ENCODE results near the gene NACA2.
"Not testable (repeated sequence)": the region's sequence is repeated elsewhere in the genome, so short reads cannot be mapped to it uniquely, and the experiment has no call there.

Gene NACA2

DNA sequence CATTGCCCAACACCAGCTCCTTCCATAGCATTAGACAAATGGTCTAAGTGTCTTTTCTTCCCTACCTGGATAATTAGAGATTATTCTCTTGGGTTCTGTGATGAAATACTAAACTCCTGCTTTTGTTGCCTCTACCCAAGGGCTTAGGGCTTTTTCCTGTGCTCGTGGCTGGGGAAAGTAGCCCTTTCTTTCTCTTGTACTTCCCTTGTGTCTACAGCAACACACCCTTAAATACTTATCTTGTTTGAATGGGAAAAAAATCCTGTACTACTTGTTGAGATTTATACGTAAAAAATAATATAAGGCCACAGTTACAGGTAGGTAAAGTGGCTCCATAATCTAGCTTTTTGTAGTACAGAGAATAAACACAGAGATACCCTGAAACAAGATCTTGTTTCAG lies 7.0 kb upstream of the NACA2 start:
- no peak for DNase-seq

DNA sequence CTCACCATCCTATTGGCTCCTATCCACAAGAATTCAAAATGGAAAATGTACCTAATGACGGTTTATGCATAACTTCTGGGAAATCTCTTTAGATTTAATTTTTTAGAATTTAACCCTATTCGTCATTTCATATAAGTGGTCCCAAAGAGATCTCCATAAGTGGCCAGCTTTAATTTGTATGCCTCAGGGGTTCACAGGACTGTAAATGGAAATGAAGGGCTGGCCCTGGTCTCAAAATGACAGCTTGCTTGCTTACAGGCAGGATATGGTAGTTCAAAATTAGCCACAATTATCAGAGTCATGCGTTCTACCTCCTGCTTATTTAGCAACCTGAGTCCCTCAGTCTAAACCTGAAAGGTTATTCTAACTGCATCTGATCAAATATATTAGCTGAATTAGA lies 6.6 kb upstream of the NACA2 start:
- DNase-seq, result no peak

DNA sequence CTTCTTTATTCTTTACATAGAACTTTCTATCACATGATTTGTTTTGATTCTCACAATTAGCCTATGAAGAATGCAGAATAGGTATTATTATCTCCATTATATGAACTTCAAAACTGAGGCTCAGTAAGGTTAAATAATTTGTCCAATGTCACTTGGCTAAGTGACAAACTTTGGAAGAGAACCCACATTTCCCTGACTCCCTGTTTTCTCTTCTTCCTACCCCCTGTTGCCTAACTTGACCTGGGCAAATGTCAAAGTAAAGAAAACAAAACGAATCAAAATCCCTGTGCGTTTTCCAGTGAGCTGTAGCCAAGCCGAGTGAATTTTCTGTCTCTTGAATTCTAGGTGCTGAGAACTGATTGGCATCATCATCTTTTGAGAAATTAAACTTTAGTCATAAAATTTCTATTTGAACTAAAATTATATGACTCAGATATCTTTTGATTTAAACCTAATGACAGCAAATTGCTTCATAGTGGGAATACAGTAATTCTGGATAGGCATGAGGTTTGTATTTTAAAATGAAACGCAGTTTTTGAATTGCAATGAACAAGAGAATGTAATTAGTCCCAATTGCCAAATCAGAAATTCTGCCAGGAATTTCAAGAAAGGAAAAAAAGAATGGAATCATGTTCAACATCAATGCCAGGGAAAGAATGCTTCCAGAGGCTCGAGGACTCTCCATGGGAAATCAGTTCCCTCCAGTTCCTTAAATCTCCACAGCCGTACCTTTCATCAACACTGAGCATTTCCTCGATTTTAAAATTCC lies 4.6 kb upstream of the NACA2 start:
- DNase-seq, result no peak

DNA sequence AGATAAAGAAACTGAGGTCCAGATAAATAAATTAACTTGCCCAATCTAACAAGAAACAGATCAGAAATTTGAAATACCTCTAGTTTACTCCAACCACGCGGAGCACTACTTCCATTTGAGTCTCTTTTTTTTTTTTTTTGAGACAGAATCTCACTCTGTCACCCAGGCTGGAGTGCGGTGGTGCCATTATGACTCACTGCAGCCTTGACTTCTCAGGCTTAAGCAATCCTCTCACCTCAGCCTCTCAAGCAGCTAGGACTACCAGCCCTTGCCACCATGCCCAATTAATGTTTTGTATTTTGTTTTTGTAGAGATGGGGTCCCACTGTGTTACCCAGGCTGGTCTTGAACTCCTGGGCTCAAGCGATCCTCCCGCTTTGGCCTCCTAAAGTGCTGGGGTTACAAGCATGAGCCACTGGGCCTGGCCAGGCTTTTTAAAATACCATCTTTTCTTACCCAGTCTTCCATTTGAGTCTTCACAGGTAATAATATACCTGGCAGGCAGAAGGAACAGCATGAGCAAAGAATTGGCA lies 3.3 kb upstream of the NACA2 start:
- DNase-seq, result no peak

DNA sequence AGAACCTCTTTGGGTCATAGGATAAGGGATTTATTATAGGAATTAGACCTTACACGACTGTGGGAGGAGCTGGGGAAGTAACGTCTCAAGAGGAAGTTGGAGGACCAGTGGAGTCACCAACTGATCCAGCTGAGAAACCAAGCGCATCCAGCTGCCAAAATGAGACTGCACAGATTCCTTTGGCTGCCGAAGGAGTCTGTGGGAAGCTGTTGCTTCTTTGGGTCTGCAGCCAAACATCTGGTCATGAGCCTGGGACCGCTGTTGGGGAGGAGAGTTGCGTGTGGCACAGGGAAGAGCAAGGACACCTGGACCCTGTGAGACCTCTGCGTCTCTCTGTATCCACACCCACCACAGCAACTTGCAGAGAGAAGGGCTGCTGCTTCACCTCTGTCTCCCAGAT lies 2.4 kb upstream of the NACA2 start:
- DNase-seq, result no peak

DNA sequence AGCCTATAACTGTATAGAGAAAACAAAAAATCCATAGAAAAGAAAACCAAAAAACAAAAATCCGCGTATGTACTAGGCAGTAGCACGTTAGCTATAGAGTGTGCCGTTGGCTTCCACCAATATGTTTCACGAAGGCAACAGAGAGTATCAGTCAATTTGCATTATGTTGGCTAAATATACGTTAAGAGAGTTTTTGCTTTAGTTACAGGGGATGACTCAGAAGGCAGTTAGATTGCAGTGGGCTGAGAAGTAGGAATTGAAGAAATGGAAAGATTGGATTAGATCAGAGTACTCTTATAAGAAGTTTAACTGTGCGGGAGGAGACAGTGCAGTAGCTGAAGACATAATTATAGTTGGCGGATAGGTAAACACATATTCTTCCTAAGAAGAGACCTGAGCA lies 911 bp upstream of the NACA2 start:
- no peak for DNase-seq

DNA sequence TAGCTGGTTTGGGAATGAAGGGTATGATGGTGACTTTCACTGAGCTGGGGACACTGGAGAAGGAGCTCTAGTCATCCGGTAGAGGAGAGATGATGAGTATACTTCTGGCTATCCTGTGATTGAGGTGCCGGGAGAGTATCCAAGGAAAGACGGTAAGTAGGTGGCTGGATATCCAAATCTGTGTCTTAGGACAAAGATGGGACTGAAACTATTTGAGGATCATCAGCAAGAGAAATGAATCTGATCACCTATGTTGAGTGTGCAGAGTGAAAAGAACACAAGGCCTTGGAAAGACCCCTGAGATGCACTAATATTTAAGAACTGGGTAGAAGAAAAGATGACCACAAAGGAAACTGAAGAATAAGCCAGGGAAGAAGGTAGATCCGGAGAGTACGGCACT lies 1.0 kb downstream of the NACA2 start:
- DNase-seq, result no peak

DNA sequence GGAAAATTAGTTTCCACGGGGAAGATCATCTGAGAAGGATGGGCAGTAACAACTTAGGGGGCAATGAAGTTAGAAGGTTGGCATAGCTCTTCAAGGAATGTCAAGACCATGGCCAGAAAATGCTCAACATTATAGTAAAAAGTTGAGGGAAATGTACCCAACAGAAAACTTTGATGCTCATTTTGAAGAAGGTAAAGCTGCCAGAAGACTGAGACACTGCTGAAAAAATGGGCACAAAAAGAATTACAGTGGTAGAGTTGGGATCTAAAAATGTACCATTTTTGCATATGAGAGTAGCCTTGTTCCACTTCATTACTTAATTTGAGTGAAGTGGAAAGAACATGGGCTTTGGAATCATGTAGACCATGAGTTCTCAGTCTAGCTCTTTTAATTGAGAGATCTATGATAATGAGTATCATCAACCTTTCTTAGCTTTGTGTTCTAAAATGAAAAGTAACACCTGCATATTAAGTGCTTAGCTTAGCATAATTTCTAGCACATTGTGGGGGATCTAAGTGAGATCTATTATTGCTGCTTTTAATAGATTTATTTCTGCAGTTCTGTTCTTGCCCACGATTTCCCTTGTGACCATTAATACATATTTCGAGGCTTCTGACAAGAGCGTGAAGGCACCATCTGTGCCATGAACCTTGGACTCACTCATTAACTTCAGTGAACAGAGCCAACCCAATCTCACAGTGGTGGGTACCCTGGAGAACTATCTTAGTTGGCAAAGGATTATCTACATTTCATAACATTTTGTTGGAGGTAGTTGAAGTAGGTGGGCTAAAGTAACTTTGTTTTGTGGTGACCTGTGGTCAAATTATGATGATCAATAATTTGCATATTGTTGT lies 3.0 kb downstream of the NACA2 start:
- DNase-seq, result no peak

DNA sequence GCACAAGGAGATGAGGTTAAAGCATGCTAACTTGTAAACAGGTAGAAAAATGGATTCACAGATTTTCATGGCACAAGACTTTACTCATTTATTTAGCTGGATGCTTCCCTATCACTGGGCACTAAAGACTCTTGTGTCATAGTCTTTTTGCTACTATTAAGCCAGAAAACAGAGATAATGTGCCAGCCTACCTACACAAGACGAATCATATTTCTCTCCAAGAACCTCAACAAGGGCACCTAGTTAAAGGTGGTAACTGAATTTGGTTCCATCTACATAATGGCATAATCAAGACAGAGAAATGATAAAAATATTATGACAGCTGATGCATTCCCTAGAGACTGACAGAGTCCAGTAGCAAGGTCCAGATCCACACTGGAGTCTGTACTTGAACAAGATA lies 3.8 kb downstream of the NACA2 start:
- no peak for DNase-seq

DNA sequence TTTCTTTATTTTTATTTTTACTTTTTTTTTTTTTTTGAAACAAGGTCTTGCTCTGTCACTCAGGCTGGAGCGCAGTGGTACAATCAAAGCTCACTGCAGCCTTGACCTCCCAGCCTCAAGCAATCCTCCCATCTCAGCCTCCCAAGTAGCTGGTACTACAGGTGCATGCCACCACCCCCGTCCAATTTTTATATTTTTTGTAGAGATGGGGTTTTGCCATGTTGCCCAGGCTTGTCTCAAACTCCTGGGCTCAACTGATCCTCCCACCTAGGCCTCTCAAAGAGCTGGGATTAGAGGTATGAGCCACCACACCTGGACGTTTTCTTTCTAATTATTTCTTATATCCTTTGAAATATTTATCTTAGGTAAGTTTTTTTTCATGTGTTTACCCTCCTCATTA lies 4.4 kb downstream of the NACA2 start:
- not testable (repeated sequence) for DNase-seq

DNA sequence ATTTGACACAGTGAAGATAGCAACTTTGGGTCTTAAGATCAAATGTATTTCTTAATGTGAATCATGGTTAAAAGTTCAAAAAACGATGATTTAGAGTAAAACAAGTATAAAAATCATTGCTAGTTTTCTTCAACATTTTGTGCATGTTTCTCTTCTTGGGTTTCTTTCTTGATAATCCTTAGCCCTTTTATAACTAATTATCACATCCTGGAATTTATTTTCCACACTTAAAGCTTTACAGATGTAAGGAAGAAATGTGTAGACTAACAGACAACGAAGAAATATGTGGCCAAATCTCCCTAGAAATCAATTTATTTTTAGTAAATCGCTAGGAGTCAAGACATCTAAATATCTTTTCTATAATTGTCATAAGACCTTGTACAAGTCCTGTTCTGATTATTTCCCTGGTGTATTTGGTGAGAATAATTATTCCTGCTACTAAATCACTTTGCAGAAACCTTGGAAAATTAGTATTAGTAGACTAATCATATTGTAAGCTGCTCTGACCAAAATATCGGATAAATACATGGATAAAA lies 4.9 kb downstream of the NACA2 start:
- DNase-seq, result no peak

DNA sequence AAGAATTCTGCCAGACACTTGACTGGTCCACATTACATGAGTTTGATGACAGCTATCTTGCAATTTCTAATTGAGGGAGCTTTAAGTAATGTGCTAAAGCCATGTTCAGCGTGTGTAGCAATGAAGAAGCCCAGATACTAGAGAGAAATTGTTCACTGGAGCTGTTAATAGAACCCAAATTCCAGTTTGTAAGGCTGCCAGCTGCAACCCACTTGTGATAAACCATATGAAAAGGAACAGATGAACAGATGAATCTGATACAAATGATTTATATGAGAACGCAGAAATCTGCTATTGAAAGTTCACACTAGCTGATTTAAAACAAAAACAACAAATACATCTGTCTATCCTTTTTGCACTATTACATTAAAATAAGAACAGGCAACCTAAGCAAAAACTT lies 6.2 kb downstream of the NACA2 start:
- no peak for DNase-seq

DNA sequence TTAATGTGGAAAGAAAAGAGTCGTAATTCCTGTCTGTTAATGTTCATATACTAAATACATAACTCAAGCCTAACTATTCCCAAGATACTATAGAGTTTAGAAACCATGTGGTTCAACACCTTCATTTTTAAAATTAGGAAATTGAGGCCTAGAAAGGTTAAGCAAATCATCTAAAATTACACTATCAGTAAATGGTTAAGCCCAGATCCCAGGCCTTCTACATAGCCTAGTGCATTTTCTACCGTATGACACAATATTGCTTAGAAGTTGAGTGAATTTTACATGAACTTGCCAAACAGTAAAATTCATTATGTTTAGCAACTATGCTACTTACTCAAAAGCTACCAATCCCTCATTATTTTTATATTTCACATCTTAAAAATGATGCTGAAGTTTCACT lies 6.8 kb downstream of the NACA2 start:
- DNase-seq, result no peak

DNA sequence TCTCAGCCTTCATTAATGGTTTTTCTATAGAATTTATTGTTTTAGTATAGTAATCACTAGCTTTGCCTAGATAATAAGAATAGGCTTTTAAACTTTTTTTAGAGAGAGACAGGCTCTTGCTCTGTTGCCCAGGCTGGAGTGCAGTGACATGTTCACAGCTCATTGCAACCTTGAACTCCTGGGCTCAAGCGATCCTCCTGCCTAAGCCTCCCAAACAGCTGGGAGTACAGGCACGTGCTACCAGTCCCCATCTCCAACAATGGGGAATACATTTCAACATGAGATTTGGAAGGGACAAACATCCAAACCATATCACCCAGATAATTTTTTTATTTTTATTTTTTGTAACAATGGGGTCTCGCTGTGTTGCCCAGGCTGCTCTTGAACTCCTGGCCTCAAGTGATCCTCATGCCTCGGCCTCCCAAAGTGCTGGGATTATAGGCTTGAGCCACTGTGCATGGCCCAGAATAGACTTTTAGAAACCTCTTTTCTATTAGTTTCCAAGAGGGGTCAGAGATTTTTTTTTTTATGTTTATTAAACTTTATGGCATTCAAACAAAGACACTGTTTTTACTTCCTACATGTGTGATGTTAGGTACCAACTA lies 7.3 kb downstream of the NACA2 start:
- DNase-seq, result no peak

DNA sequence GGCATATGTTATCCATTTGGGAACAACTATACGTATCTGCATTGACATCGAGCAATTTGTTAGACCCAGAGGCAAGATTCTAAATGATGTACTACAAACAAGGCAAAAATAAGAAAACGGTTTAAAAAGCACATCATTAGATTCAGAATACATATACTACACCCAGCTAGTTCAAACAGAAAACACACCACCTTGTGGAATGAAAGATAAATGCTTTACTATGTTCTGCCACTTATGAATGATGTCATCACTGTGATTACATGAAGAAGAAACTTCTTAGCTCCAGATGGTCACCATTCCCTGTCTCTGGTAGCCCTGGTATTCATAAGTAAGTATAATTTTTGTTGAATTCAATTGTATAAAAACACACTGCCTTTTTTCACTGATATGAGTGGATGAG lies 7.8 kb downstream of the NACA2 start:
- no peak for DNase-seq

DNA sequence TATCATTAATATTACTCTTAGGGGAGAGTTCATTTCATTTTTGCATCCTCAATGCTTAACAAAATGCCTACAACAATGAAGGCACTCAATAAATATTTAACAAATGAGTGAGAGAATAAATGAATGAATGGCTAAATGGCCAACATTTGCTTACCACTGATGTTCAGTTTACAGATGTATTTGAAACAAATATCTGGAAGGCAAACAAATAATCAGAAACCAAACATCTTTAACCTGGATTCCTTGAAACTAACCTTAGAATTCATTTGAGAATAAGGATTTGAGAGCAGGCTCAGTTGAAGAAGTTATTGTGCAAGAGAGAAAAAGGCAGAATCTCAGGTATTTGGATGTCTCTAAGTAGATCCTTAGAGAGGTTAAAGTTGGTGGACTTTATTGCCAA lies 8.4 kb downstream of the NACA2 start:
- no peak for DNase-seq

DNA sequence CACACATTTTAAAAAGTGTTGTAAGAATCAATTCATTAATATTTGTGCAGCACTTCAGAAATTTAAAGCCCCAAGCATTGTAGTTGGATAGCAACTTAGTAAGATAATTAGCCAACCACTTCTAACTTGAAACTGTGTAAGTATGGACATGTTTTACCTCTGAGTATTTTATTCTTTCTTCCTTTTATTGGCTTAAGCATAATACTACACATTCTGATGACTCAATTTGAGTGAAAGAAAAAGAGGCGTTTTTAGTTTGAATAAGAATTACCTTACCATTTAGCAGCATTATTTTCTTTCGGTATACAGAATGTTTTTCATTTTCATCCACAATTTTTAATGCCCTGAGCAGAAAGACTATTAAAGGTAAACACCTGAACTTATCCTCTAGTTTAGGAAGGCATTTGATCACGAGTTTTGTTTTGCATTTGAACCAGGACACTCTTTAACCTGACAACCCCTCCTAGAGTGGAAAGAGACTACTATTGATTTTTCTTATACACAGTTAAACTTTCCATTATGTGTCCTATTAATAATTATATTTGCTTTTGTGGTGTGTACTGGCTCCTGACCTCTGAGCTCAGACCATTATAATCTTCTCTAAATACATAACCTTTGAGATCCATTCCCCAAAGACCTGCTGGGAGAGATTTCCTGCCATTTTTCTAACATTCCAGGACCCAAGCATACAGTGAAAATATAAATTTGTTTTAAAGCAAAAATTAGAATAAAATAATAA lies 9.2 kb downstream of the NACA2 start:
- DNase-seq, result no peak

DNA sequence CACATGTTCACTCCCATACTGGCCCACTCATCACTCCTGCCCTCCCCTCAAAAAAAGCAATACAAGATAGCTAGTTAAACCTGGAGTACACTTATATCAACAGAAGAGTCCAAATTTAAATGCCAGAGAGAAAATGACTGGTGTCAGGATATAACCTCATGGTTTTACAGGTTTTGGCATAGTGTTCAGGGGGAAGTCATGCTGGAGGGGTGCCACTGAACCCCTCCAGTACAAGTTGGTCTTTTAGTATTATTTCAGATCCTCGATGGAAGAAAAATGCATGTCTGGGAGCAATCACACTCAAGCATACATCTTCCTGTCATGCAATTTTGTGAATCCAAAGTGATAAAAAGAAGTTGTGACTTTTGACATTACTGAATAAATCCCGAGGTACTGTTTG lies 10.5 kb downstream of the NACA2 start:
- no peak for DNase-seq

DNA sequence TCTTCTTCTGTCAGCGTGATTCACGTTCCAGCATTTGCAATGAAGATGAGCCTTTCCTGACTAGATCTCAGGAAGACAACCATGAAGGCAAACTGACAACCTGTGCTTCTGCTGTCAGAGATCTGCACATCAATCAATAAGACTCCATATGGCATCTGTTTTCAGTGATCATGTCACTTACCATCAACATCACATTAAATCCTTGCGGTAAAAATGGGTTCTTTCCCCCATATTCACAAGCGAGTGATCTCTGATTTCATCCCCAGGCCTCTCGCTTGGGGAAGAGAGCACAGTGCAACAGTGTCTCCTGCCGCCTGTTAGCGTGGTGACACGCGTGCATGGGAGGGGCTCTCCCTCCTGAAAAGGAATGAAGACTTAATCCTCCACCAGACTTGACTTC lies 11.1 kb downstream of the NACA2 start:
- no peak for DNase-seq

DNA sequence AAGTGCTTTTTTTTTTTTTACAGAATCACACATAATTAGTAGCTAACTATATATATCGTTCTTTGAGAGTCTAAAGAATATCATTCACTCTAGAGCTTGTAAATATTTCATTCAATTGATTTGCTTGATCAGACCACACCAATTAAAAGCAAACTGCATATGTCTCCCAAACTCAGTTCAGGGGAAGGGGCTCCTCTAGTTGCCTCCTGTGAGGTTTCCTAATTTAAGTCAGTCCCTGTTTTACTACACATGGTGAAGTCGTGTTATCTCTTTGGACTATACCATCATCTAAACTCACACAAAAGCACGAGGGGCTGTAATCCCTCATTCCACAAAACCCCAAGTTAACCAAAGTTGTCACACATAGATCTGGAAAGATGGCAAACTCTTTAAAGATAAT lies 11.7 kb downstream of the NACA2 start:
- DNase-seq, result no peak

DNA sequence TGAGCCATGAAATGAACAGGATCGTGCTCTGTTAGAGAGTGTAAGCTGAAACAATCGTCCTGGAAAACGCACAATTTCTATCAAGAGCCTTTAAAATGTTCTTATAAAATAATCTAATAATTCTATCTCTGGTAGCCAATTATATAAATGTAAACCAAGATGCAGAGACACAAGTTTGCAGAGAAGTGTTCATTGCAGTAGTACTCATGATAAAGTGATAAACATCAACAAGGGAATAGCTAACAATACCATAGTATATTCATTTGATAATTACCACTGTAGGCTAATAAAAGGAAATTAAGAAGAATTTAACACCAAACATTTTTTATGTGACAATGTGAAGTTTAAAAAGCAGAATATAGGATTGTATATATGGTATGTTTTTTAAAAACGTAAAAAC lies 12.4 kb downstream of the NACA2 start:
- no peak for DNase-seq

DNA sequence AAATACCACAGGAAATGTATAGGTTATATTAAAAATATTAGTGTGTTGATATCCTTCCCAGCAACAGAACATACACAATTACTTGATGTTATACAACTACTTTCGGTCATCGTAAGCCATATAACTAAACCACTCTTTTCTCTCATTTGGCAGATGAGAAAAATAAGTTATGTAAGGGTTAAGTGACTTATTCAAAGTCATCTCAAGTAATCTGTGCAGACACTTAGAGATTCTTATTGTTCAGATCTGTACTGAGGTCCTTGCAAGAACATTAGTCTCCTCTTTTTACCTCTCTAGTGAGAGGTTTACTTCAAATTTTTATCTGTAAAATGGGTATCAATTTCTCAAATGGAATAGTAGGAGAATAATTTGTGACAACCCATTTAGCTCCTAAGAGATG lies 15.0 kb downstream of the NACA2 start:
- DNase-seq, result no peak

Measured in activated CD4-positive, alpha-beta T cell treated with anti-CD3 and anti-CD28 coated beads, Interleukin-2, amount 50 U/mL, for 48 hours (primary cell).